HepG2 (cell line): ENCODE data around the gene G6PC3. TPM values are rescaled to one million over a fixed set of nuclear protein-coding genes. Genes with fewer than 3 reads are reported as not detected.

Experiments
- ATAC-seq: fragments of 200-7000 bp; cut with Tn5 transposase; 3 replicates; pipeline ENCODE4 v1.9.1; 2020; ENCODE audit warnings: mild to moderate bottlenecking, moderate library complexity
- BruUV-seq: library from RNA; stranded (reverse); fragments of 400-500 nt; replicated peaks from 2 replicates; lab custom pipeline; 2021; lab: Mats Ljungman, UMichigan
- CTCF ChIA-PET: fragments of 300-600 bp; formaldehyde crosslinking; extraction: SDS; loops from one replicate; lab custom pipeline; 2021; ENCODE audit warnings: low total read pairs, inconsistent platforms, low intra/inter-chr PET ratio; lab: Yijun Ruan, JAX
- POLR2A ChIA-PET: fragments of 350-600 bp; sonication (Branson Sonifier 250); formaldehyde crosslinking; loops from one replicate; lab custom pipeline; 2020; ENCODE audit warnings: antibody characterized with exemption, inconsistent platforms; lab: Yijun Ruan, JAX
- DNase-seq: peaks from one replicate; pipeline ENCODE4 v3.0.0-alpha.2; 2015; ENCODE audit warnings: low spot score
- FAIRE-seq: peaks from 3 replicates; lab custom pipeline; 2011; peaks lifted over from hg19 to GRCh38; lab: Jason Lieb, UNC
- H2AFZ ChIP-seq: one replicate; pipeline ENCODE4 v1.6.1; 2011; ENCODE audit warnings: low read length, inconsistent platforms
- H3K27ac ChIP-seq: fragments of 300-600 bp; 3 replicates; pipeline ENCODE4 v1.8.0; 2011; ENCODE audit warnings: mixed run types, mild to moderate bottlenecking, mixed read lengths, low read length, inconsistent platforms; ENCODE audit not compliant: insufficient read depth; ENCODE audit errors: extremely low read length
- H3K27me3 ChIP-seq, 2 experiments: fragments of 200-600 bp in 1 of 2; 2 replicates in 1 of 2; 3 replicates in 1 of 2; pipeline versions ENCODE4 v1.6.0 to v1.8.0; 2011; ENCODE audit warnings: low read length in 2 of 2, mild to moderate bottlenecking in 2 of 2, moderate library complexity in 2 of 2, inconsistent platforms in 1 of 2; ENCODE audit not compliant: insufficient read depth in 2 of 2, control insufficient read depth in 1 of 2
- H3K36me3 ChIP-seq, 2 experiments: fragments of 200-600 bp in 1 of 2; replicated peaks in 1 of 2; 2 replicates in 1 of 2; 3 replicates in 1 of 2; pipeline versions ENCODE4 v1.5.1 to v1.8.0; 2011; ENCODE audit warnings: low read length in 2 of 2, inconsistent platforms in 1 of 2; ENCODE audit not compliant: insufficient read depth in 2 of 2, control insufficient read depth in 1 of 2
- H3K4me1 ChIP-seq: 2 replicates; pipeline ENCODE4 v1.5.1; 2012; ENCODE audit warnings: low read length, inconsistent platforms; ENCODE audit not compliant: insufficient read depth
- H3K4me2 ChIP-seq: 2 replicates; pipeline ENCODE4 v1.6.0; 2011; ENCODE audit warnings: low read depth, low read length, inconsistent platforms
- H3K4me3 ChIP-seq, 3 experiments: fragments of 200-600 bp in 1 of 3; sonication (generic), shearing (Covaris generic) in 1 of 3; replicated peaks in 1 of 3; 2 replicates each; pipeline ENCODE4 v1.5.1; 2011 to 2016; ENCODE audit warnings: low read length in 3 of 3, inconsistent platforms in 2 of 3, low read depth in 2 of 3, mild to moderate bottlenecking in 2 of 3, control low read depth in 1 of 3, mixed read lengths in 1 of 3; ENCODE audit not compliant: insufficient read depth in 1 of 3
- H3K79me2 ChIP-seq: one replicate; pipeline ENCODE4 v1.6.1; 2011; ENCODE audit warnings: low read length, inconsistent platforms; ENCODE audit not compliant: insufficient read depth
- H3K9ac ChIP-seq: 2 replicates; pipeline ENCODE4 v1.6.0; 2011; ENCODE audit warnings: mild to moderate bottlenecking, low read depth, low read length, inconsistent platforms; ENCODE audit not compliant: insufficient read depth
- H3K9me3 ChIP-seq: 2 replicates; pipeline ENCODE4 v1.5.1; 2012; ENCODE audit warnings: mild to moderate bottlenecking, low read length
- H4K20me1 ChIP-seq: 2 replicates; pipeline ENCODE4 v1.6.0; 2011; ENCODE audit warnings: inconsistent platforms, mild to moderate bottlenecking, low read length, moderate library complexity; ENCODE audit not compliant: insufficient read depth
- BRCA1 ChIP-seq: sonication (generic); formaldehyde crosslinking; IDR thresholded peaks from 2 replicates; pipeline ENCODE4 v1.4.0; 2020; ENCODE audit warnings: missing genetic modification reagents
- CAMTA2 ChIP-seq: sonication (generic); formaldehyde crosslinking; IDR thresholded peaks from 2 replicates; pipeline ENCODE4 v1.4.0; 2020; ENCODE audit warnings: mild to moderate bottlenecking, missing genetic modification reagents, borderline replicate concordance
- CENPBD1 ChIP-seq: sonication (generic); formaldehyde crosslinking; IDR thresholded peaks from 2 replicates; pipeline ENCODE4 v1.8.0; 2022; ENCODE audit warnings: missing genetic modification reagents, low read depth, mild to moderate bottlenecking, borderline replicate concordance
- GPN1 ChIP-seq: sonication (generic); formaldehyde crosslinking; IDR thresholded peaks from 2 replicates; pipeline ENCODE4 v1.5.1; 2020; ENCODE audit warnings: missing genetic modification reagents, borderline replicate concordance
- HNF4A ChIP-seq: sonication (generic); formaldehyde crosslinking; IDR thresholded peaks from 2 replicates; pipeline ENCODE4 v1.4.0; 2020; ENCODE audit warnings: missing genetic modification reagents
- KDM2A ChIP-seq: sonication (generic); formaldehyde crosslinking; IDR thresholded peaks from 2 replicates; pipeline ENCODE4 v1.4.0; 2020; ENCODE audit warnings: low read depth, missing genetic modification reagents, borderline replicate concordance
- RBAK ChIP-seq: sonication (generic); formaldehyde crosslinking; IDR thresholded peaks from 2 replicates; pipeline ENCODE4 v1.5.1; 2020; ENCODE audit warnings: mild to moderate bottlenecking, missing genetic modification reagents
- TEAD3 ChIP-seq: optimal IDR thresholded peaks from 2 replicates; pipeline ENCODE3; 2016; ENCODE audit warnings: borderline replicate concordance
- ZBTB33 ChIP-seq: sonication (generic); formaldehyde crosslinking; IDR thresholded peaks from 2 replicates; pipeline ENCODE4 v1.4.0; 2020; ENCODE audit warnings: missing genetic modification reagents
- ZNF121 ChIP-seq: sonication (generic); formaldehyde crosslinking; IDR thresholded peaks from 2 replicates; pipeline ENCODE4 v1.5.0; 2020; ENCODE audit warnings: mild to moderate bottlenecking, missing genetic modification reagents
- ZNF367 ChIP-seq: sonication (generic); formaldehyde crosslinking; IDR thresholded peaks from 2 replicates; pipeline ENCODE4 v1.4.0; 2020; ENCODE audit warnings: missing genetic modification reagents, borderline replicate concordance
- ZNF460 ChIP-seq: sonication (generic); formaldehyde crosslinking; IDR thresholded peaks from 2 replicates; pipeline ENCODE4 v1.5.1; 2020; ENCODE audit warnings: missing genetic modification reagents, mild to moderate bottlenecking, borderline replicate concordance
- ZNF501 ChIP-seq: sonication (generic); formaldehyde crosslinking; IDR thresholded peaks from 2 replicates; pipeline ENCODE4 v1.5.1; 2020; ENCODE audit warnings: mild to moderate bottlenecking, moderate library complexity, missing genetic modification reagents
- ZNF629 ChIP-seq: sonication (generic); formaldehyde crosslinking; conservative IDR thresholded peaks from 2 replicates; pipeline ENCODE4 v1.5.0; 2020; ENCODE audit warnings: missing genetic modification reagents
- ZNF670 ChIP-seq: sonication (generic); formaldehyde crosslinking; IDR thresholded peaks from 2 replicates; pipeline ENCODE4 v1.8.0; 2022; ENCODE audit warnings: mild to moderate bottlenecking, missing genetic modification reagents, borderline replicate concordance
- ZNF710 ChIP-seq: sonication (generic); formaldehyde crosslinking; IDR thresholded peaks from 2 replicates; pipeline ENCODE4 v1.5.0; 2020; ENCODE audit warnings: mild to moderate bottlenecking, missing genetic modification reagents, borderline replicate concordance
- ZNF770 ChIP-seq: sonication (generic); formaldehyde crosslinking; IDR thresholded peaks from 2 replicates; pipeline ENCODE4 v1.5.0; 2020; ENCODE audit warnings: mild to moderate bottlenecking, missing genetic modification reagents
- WGBS: methylation state at CpG from one replicate; pipeline ENCODE4 v1.1.6; 2017; ENCODE audit warnings: low lambda C conversion rate; 5-methylcytosine and 5-hydroxymethylcytosine counted together
- in situ Hi-C: cut with HindIII; loops from 2 replicates; pipeline ENCODE4 v1.10.0; 2017; ENCODE audit warnings: low pct_unique_long_range_greater_than_20kb; ENCODE audit not compliant: extremely low pct_ligation_motif_present
- intact Hi-C: fragments of 100-400 bp; cut with micrococcal nuclease; formaldehyde crosslinking; loops from one replicate; pipeline ENCODE4 v1.10.0; 2022; ENCODE audit not compliant: unreplicated experiment
- polyA plus RNA-seq, 8 experiments: library from polyadenylated mRNA; depleted of rRNA in 3 of 8; stranded (reverse) in 7 of 8; unstranded in 1 of 8; fragments of >200 nt; fragmentation: Illumina TruSeq in 4 of 8; extraction: Trizol in 4 of 8; gene quantifications; 2 replicates each; pipeline versions ENCODE4 v1.2.1 to v1.2.3, GENCODE V29; 2011 to 2016; ENCODE audit warnings: low read depth in 4 of 8, missing spikeins in 1 of 8, mixed read lengths in 1 of 8; ENCODE audit not compliant: insufficient read depth in 1 of 8
- total RNA-seq, 5 experiments: library from RNA; depleted of rRNA; stranded (reverse); fragments of >200 nt; fragmentation: Illumina TruSeq; extraction: Trizol; gene quantifications; 2 replicates each; pipeline ENCODE4 v1.2.3, GENCODE V29; 2016; ENCODE audit warnings: low read depth in 1 of 5

Gene G6PC3
- total and polyA plus RNA-seq, 2 of the 13 experiments (the other 11 are each of a cell fraction or from before 2014, with no cell fraction given): 38.5 to 75.8 TPM

- FAIRE-seq (no peak), DNase-seq (no peak), ATAC-seq (no peak)
- Histone ChIP-seq H3K27ac (peak overlapping the region; percentile 79), H4K20me1 (peaks cover 9% of the 10 kb centered on the region; the same call in 1 of the 2 replicates), H3K36me3 (peaks cover 0 to 1% of the 10 kb centered on the region in 2 experiments; a peak in 4 of 5 replicates), H3K4me1 (peaks cover 97% of the 10 kb centered on the region), H3K4me3 (no peak overlapping the region), H3K27me3 (no peaks in the 10 kb centered on the region), H3K4me2 (peak overlapping the region; percentile 64), H3K79me2 (peaks cover 67% of the 10 kb centered on the region), H2AFZ (no peak overlapping the region), H3K9me3 (no peaks in the 10 kb centered on the region), H3K9ac (peak overlapping the region; percentile 16; the same call in 1 of the 2 replicates)
- in situ Hi-C loops: no loop called here
- CTCF ChIA-PET: no interaction called here
- intact Hi-C loops: no loop called here
- 56% methylated on average over 4 of the region's 4 CpGs for WGBS
- POLR2A ChIA-PET: interaction anchor here (0.7 to 6.2 kb wide), 5 partner anchors 10 to 40 kb away, joined by 3 to 43 read pairs (median 4); partner anchors contain the start of gene G6PC3
- no TSS peak for BruUV-seq
- TF ChIP-seq ZBTB33 (CRISPR knock-in tag) (0 out of 2 replicates have a peak, but pooled peaks have one; percentile 43), ZNF629 (peak; percentile 8; the same call in 1 of the 2 replicates), HNF4A (CRISPR knock-in tag) (peak; percentile 38; the same call in 1 of the 2 replicates), BRCA1 (CRISPR knock-in tag) (0 out of 2 replicates have a peak, but pooled peaks have one; percentile 24), ZNF710 (CRISPR knock-in tag) (0 out of 2 replicates have a peak, but pooled peaks have one; percentile 40), KDM2A (CRISPR knock-in tag) (0 out of 2 replicates have a peak, but pooled peaks have one; percentile 11), ZNF367 (CRISPR knock-in tag) (0 out of 2 replicates have a peak, but pooled peaks have one; percentile 30), CENPBD1 (no peak), RBAK (CRISPR knock-in tag) (no peak), ZNF121 (CRISPR knock-in tag) (peak; percentile 27; the same call in 1 of the 2 replicates), TEAD3 (CRISPR knock-in tag) (peak; percentile 71), GPN1 (CRISPR knock-in tag) (no peak), ZNF460 (CRISPR knock-in tag) (peak; percentile 43; the same call in 1 of the 2 replicates), ZNF770 (CRISPR knock-in tag) (peak; percentile 98), CAMTA2 (CRISPR knock-in tag) (0 out of 2 replicates have a peak, but pooled peaks have one; percentile 39), ZNF501 (CRISPR knock-in tag) (0 out of 2 replicates have a peak, but pooled peaks have one; percentile 24), ZNF670 (CRISPR knock-in tag) (0 out of 2 replicates have a peak, but pooled peaks have one; percentile 26)
Observed at GRCh38 chr17:44106801-44107200, 36.3 kb downstream of the G6PC3 start.
